SH-SY5Y (cell line): ENCODE measurements around the gene MRPL38.

Experiments
- GATA2 ChIP-seq: IDR thresholded peaks from 2 replicates; pipeline ENCODE4 v1.6.1; 2011; ENCODE audit warnings: mild to moderate bottlenecking, low read depth, low read length
- GATA3 ChIP-seq: IDR thresholded peaks from 2 replicates; pipeline ENCODE4 v1.6.1; 2011; ENCODE audit warnings: low read depth, mild to moderate bottlenecking, low read length, moderate library complexity

GRCh38 chr17:75877752-75878173, 26.9 kb downstream of the MRPL38 start:
- TF ChIP-seq GATA2 (no peak), GATA3 (no peak)
